ENCODE results near the gene JAML. TPM values are rescaled to one million over a fixed set of nuclear protein-coding genes. Genes with fewer than 3 reads are reported as not detected.
A peak's percentile ranks its signal among the peaks of the same experiment; 100 is the strongest.

The JAML gene
- total RNA-seq, 6 donors from 2014 or later = 33.0 to 105 (median 49.5) TPM

- no peak for DNase-seq
- TF ChIP-seq POLR2A (IDR thresholded peaks at IDR 0.05) (peak in 1 of 4 donors; percentile 38), CTCF (IDR thresholded peaks at IDR 0.05) (no peak), POLR2AphosphoS5 (IDR thresholded peaks at IDR 0.05) (no peak), EP300 (IDR thresholded peaks at IDR 0.05) (no peak)
- H3K9me3 ChIP-seq = no peaks in the 10 kb centered on the region
- WGBS, 2 donors = 27 to 45% methylated on average over 2 of the region's 2 CpGs
- peak overlapping the region; percentile 40 to 79 (median 73) for H3K27ac ChIP-seq
- H3K36me3 ChIP-seq = peaks cover 0 to 4% (median 0%) of the 10 kb centered on the region in 4 donors
- H3K27me3 ChIP-seq = no peaks in the 10 kb centered on the region
- ATAC-seq (ENCODE audit: low FRiP score in 2 of 2) = no peak
- H3K4me3 ChIP-seq = no peak overlapping the region
- peaks cover 9 to 19% (median 13%) of the 10 kb centered on the region in 4 donors for H3K4me1 ChIP-seq
These were observed 2.0 kb upstream of the JAML start for GRCh38 chr11:118226781-118227180.

- peaks cover 9 to 19% (median 13%) of the 10 kb centered on the region in 4 donors for H3K4me1 ChIP-seq
- H3K27me3 ChIP-seq = no peaks in the 10 kb centered on the region
- no peak for TF ChIP-seq POLR2A (IDR thresholded peaks at IDR 0.05)
- no peak for TF ChIP-seq EP300 (IDR thresholded peaks at IDR 0.05)
- TF ChIP-seq CTCF (IDR thresholded peaks at IDR 0.05) = no peak
- no peak for TF ChIP-seq POLR2AphosphoS5 (IDR thresholded peaks at IDR 0.05)
- H3K9me3 ChIP-seq = no peaks in the 10 kb centered on the region
- ATAC-seq (ENCODE audit: low FRiP score in 2 of 2) (no peak), DNase-seq (peak in 1 of 2 donors; percentile 69)
- no peak overlapping the region for H3K4me3 ChIP-seq
- peaks cover 0 to 3% (median 0%) of the 10 kb centered on the region in 4 donors for H3K36me3 ChIP-seq
- H3K27ac ChIP-seq = peak overlapping the region; percentile 38 to 79 (median 55)
- WGBS, 2 donors = 61 to 67% methylated on average over 7 of the region's 7 CpGs
These were observed 1.5 kb upstream of the JAML start for GRCh38 chr11:118226296-118226695.

- TF ChIP-seq POLR2A (IDR thresholded peaks at IDR 0.05) = peak in 1 of 4 donors; percentile 22
- TF ChIP-seq POLR2AphosphoS5 (IDR thresholded peaks at IDR 0.05) = no peak
- 69 to 88% methylated on average over 6 of the region's 6 CpGs for WGBS, 2 donors
- Histone ChIP-seq H3K4me3 (peak overlapping the region in 3 of 4 donors; percentile 17 to 44 (median 27)), H3K27ac (peak overlapping the region; percentile 30 to 79 (median 62)), H3K36me3 (no peaks in the 10 kb centered on the region), H3K4me1 (peaks cover 0 to 15% (median 9%) of the 10 kb centered on the region in 4 donors), H3K27me3 (no peaks in the 10 kb centered on the region), H3K9me3 (no peaks in the 10 kb centered on the region)
- peak; percentile 12 to 23 for ATAC-seq (ENCODE audit: low FRiP score in 2 of 2)
- no peak for DNase-seq
These were observed 819 bp downstream of the JAML start for GRCh38 chr11:118223992-118224391.

GRCh38 chr11:118223570-118223969, 1.2 kb downstream of the JAML start:
- no peaks in the 10 kb centered on the region for H3K27me3 ChIP-seq
- peak overlapping the region in 3 of 4 donors; percentile 17 to 44 (median 27) for H3K4me3 ChIP-seq
- DNase-seq (no peak), ATAC-seq (ENCODE audit: low FRiP score in 2 of 2) (no peak)
- TF ChIP-seq POLR2AphosphoS5 (IDR thresholded peaks at IDR 0.05) = no peak
- TF ChIP-seq CTCF (IDR thresholded peaks at IDR 0.05) = no peak
- H3K36me3 ChIP-seq = no peaks in the 10 kb centered on the region
- peaks cover 0 to 15% (median 9%) of the 10 kb centered on the region in 4 donors for H3K4me1 ChIP-seq
- 61 to 62% methylated on average over 2 of the region's 2 CpGs for WGBS, 2 donors
- no peaks in the 10 kb centered on the region for H3K9me3 ChIP-seq
- H3K27ac ChIP-seq = peak overlapping the region; percentile 30 to 79 (median 62)

- Histone ChIP-seq H3K4me1 (peaks cover 0 to 19% (median 7%) of the 10 kb centered on the region in 4 donors), H3K4me3 (peak overlapping the region in 1 of 4 donors; percentile 44)
These were observed 2.4 kb downstream of the JAML start for GRCh38 chr11:118222437-118222836.

More at GRCh38 chr11:118222437-118222836, 2.4 kb downstream of the JAML start:
- no peak for ATAC-seq (ENCODE audit: low FRiP score in 2 of 2)
- H3K9me3 ChIP-seq = no peaks in the 10 kb centered on the region
- no peak for TF ChIP-seq EP300 (IDR thresholded peaks at IDR 0.05)
- TF ChIP-seq CTCF (IDR thresholded peaks at IDR 0.05) = no peak
- TF ChIP-seq POLR2A (IDR thresholded peaks at IDR 0.05) = no peak
- TF ChIP-seq POLR2AphosphoS5 (IDR thresholded peaks at IDR 0.05) = no peak
- no peak overlapping the region for H3K27ac ChIP-seq
- 62 to 66% methylated on average over 4 of the region's 4 CpGs for WGBS, 2 donors
- no peaks in the 10 kb centered on the region for H3K36me3 ChIP-seq
- DNase-seq = no peak
- H3K27me3 ChIP-seq = no peaks in the 10 kb centered on the region
